Effector CD8-positive, alpha-beta T cell (primary cell): ENCODE results near the gene STYK1.
"Not testable (repeated sequence)": the region's sequence is repeated elsewhere in the genome, so short reads cannot be mapped to it uniquely, and the experiment has no call there.

Experiments used
- DNase-seq: peaks from one replicate; lab custom pipeline; 2025; lab: John Stamatoyannopoulos, UW

STYK1 gene

GRCh38 chr12:10689146-10689545 lies 15.3 kb upstream of the STYK1 start:
- DNase-seq, result no peak

- no peak for DNase-seq
Measured at GRCh38 chr12:10688042-10688441, 14.2 kb upstream of the STYK1 start.

GRCh38 chr12:10672231-10672868 lies 1.5 kb downstream of the STYK1 start:
- DNase-seq, result no peak

GRCh38 chr12:10669533-10669932 lies 4.3 kb downstream of the STYK1 start:
- no peak for DNase-seq

GRCh38 chr12:10668526-10668925 lies 5.3 kb downstream of the STYK1 start:
- no peak for DNase-seq

GRCh38 chr12:10667581-10667980 lies 6.3 kb downstream of the STYK1 start:
- DNase-seq, result no peak

GRCh38 chr12:10664499-10664898 lies 9.4 kb downstream of the STYK1 start:
- DNase-seq, result no peak

GRCh38 chr12:10663869-10664268 lies 10.0 kb downstream of the STYK1 start:
- no peak for DNase-seq

- DNase-seq, result no peak
Measured at GRCh38 chr12:10661338-10661737, 12.5 kb downstream of the STYK1 start.

GRCh38 chr12:10654003-10654402 lies 19.8 kb downstream of the STYK1 start:
- no peak for DNase-seq

- no peak for DNase-seq
Measured at GRCh38 chr12:10652192-10652591, 21.7 kb downstream of the STYK1 start.

GRCh38 chr12:10646576-10646975 lies 27.3 kb downstream of the STYK1 start:
- DNase-seq, result not testable (repeated sequence)

- no peak for DNase-seq
Measured at GRCh38 chr12:10645910-10646309, 27.9 kb downstream of the STYK1 start.

- no peak for DNase-seq
Measured at GRCh38 chr12:10641735-10642500, 31.9 kb downstream of the STYK1 start.

GRCh38 chr12:10638728-10639127 lies 35.1 kb downstream of the STYK1 start:
- no peak for DNase-seq

GRCh38 chr12:10636611-10637010 lies 37.2 kb downstream of the STYK1 start:
- no peak for DNase-seq

- DNase-seq, result no peak
Measured at GRCh38 chr12:10636124-10636523, 37.7 kb downstream of the STYK1 start.

- DNase-seq, result no peak
Measured at GRCh38 chr12:10635306-10635705, 38.5 kb downstream of the STYK1 start.

- DNase-seq, result no peak
Measured at GRCh38 chr12:10634427-10634826, 39.4 kb downstream of the STYK1 start.

- DNase-seq, result no peak
Measured at GRCh38 chr12:10633541-10633940, 40.3 kb downstream of the STYK1 start.

GRCh38 chr12:10632226-10632625 lies 41.6 kb downstream of the STYK1 start:
- DNase-seq, result no peak

GRCh38 chr12:10624605-10625004 lies 49.2 kb downstream of the STYK1 start:
- no peak for DNase-seq

GRCh38 chr12:10623131-10623530 lies 50.7 kb downstream of the STYK1 start:
- no peak for DNase-seq

- no peak for DNase-seq
Measured at GRCh38 chr12:10621278-10621677, 52.6 kb downstream of the STYK1 start.
